GM12892 (cell line): ENCODE results near the gene EMP2.
"Not testable (repeated sequence)": the region's sequence is repeated elsewhere in the genome, so short reads cannot be mapped to it uniquely, and the experiment has no call there.

Source experiments
- DNase-seq: peaks from one replicate; pipeline ENCODE4 v3.0.0; 2011; ENCODE audit not compliant: insufficient read length
- FAIRE-seq: peaks from 2 replicates; lab custom pipeline; 2011; peaks lifted over from hg19 to GRCh38; lab: Jason Lieb, UNC
- POLR2A ChIP-seq: IDR thresholded peaks from 2 replicates; pipeline ENCODE4 v1.6.1; 2011; ENCODE audit warnings: low read depth, low read length, control low read depth
- POLR2AphosphoS5 ChIP-seq: IDR thresholded peaks from 2 replicates; pipeline ENCODE4 v1.6.1; 2011; ENCODE audit warnings: low read depth, low read length, control low read depth
- TAF1 ChIP-seq: IDR thresholded peaks from 2 replicates; pipeline ENCODE4 v1.6.1; 2011; ENCODE audit warnings: low read depth, mild to moderate bottlenecking, control low read depth, low read length, borderline replicate concordance

The EMP2 gene

DNA sequence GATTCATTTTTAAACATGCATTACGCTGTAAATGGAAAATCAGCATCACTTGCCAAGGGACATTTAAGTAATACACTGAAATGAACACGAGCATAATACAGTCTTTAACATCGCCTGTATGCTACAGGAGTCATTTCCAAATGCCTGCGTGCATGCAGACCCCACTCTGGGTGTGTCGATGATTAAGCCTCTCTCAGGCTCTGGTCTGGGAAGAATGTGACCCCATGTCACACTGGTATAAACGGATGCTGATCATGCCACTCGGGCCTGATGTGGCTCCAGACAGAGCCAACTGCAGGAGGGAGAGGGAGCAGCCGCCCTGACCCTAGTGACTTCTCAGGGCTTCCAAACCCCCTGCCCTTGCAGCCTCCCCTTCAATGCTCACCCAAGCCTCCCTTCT, 10.8 kb downstream of the EMP2 start:
- FAIRE-seq, result no peak
- TF ChIP-seq POLR2A (no peak), TAF1 (no peak), POLR2AphosphoS5 (no peak)
- DNase-seq, result no peak

DNA sequence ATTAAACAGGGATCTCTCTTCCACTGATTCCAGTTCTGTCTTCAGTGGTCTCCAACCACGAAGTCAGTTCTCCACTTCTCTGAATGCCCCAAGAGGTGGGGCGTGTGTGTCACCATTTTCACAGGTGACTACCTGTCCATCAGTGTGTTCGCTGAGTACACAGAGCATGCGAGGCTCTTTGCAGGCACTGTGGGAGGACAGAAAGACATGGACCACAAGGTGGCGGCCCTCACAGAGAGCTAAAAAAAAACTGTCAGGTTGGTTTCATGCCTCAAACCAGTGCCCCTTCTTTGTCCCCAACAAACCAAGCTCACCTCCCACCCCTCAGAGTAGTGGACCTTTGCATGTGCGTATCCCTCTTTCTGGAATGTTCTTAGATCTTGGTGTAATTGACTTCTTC, 13.8 kb downstream of the EMP2 start:
- DNase-seq (no peak), FAIRE-seq (no peak)

DNA sequence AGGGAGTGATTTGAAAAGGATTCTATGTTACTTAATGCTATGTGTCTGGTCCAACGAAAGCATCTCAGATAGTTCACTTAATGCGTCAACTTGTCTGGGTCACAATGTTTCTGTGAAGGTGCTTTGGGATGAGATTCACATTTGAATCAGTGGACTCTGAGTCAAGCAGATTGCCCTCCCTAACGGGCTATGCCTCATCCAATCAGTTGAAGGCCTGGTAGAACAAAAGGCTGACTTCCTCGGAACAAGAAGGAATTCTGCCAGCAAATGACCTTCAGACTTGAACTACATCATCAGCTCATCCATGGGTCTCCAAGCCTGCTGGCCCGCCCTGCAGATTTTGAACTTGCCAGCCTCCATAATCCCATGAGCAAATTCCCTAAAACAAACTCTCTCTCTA, 15.2 kb downstream of the EMP2 start:
- no peak for DNase-seq
- FAIRE-seq, result no peak
- TF ChIP-seq TAF1 (no peak), POLR2AphosphoS5 (no peak), POLR2A (no peak)

More for the DNA sequence above, 13.8 kb downstream of the EMP2 start:
- TF ChIP-seq POLR2AphosphoS5 (no peak), TAF1 (no peak), POLR2A (no peak)

DNA sequence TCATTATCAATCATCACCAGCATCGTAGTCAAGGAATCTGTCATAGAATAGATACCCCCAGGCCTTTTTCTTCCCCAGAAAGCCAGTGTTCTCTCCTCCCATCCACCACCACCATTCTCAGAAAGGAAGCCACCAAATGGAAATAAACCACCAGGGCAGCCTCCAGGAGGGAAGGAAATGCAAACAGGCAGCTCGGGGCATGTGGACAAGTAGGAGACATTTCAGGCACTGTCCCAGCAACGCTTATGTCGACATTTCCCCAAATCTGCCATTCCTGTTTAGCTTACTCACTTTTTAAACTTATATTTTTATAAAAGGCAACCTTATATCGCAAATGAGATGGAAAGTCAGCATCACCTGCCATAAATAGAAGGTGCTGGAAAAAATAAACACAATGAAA, 15.8 kb downstream of the EMP2 start:
- no peak for TF ChIP-seq POLR2AphosphoS5
- no peak for TF ChIP-seq TAF1
- TF ChIP-seq POLR2A, result no peak
- DNase-seq (no peak), FAIRE-seq (no peak)

GRCh38 chr16:10562361-10562899, 18.0 kb downstream of the EMP2 start:
- FAIRE-seq, result no peak
- DNase-seq, result no peak
- no peak for TF ChIP-seq POLR2A
- no peak for TF ChIP-seq TAF1
- TF ChIP-seq POLR2AphosphoS5, result no peak

DNA sequence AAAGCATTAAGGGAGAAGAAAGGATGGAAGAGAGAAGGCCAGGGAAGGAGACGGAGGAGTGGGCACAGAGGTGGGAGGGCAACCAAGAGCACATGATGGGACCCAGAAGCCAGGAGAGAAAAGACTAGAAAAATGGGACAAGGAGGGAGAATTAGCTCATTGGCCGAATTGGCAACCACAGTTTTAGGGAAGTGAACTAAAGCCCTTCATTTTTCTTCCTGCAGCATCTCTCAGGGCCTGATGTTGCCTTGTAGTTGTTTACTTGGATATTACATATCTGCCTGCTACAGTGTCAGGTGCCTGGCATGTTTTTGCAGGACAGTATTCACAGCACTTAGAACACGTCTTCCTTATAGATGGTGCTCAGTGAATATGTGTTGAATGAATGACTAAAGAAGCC, 19.0 kb downstream of the EMP2 start:
- no peak for DNase-seq
- TF ChIP-seq TAF1, result no peak
- no peak for FAIRE-seq

DNA sequence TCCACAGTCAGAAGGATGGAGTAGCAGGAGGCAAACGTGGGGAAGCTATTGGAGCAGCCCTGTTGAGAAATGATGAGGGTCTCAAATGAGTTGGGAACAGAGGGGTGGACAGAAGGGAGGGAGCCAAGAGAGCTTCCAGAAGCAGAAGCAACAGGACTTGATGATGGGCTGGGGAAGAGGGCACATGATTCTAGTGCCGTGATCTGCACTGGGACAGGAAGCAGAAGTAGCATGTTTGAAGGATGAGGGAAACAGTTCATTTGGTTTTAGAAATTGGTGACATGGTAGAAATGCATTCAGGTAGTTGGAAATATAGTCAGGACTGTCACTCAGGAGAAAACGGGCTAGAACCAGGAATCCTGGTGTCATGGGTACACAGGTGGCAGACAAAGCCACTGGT, 19.4 kb downstream of the EMP2 start:
- FAIRE-seq, result no peak
- no peak for TF ChIP-seq POLR2A
- TF ChIP-seq TAF1, result no peak
- TF ChIP-seq POLR2AphosphoS5, result no peak
- no peak for DNase-seq

- FAIRE-seq, DNase-seq: not testable (repeated sequence)
Observed at GRCh38 chr16:10559792-10560191, 20.6 kb downstream of the EMP2 start.

GRCh38 chr16:10558746-10559641, 21.4 kb downstream of the EMP2 start:
- TF ChIP-seq TAF1, result no peak
- TF ChIP-seq POLR2AphosphoS5, result no peak
- no peak for TF ChIP-seq POLR2A
- FAIRE-seq (no peak), DNase-seq (no peak)

GRCh38 chr16:10558305-10558704, 22.1 kb downstream of the EMP2 start:
- no peak for TF ChIP-seq POLR2A
- DNase-seq (no peak), FAIRE-seq (no peak)

DNA sequence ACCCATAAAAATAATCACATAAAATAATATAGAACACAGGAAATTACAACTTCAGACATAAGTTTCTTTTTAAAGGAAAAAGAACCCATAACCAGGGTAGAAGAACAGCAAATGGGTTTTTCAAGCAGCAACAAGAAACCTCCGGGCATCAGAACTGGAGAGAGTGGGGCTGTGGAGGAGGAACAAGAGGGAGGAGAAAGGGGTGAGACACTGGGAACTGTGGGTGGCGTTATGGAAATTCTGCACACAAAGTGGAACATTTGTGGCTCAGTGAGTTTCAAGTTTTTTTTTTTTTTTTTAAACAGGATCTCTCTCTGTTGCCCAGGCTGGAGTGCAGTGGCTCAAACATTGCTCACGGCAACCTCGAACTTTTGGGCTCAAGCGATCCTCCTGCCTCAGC, 22.6 kb downstream of the EMP2 start:
- FAIRE-seq, result no peak
- TF ChIP-seq TAF1, result no peak
- no peak for TF ChIP-seq POLR2A
- no peak for TF ChIP-seq POLR2AphosphoS5
- DNase-seq, result no peak

- no peak for DNase-seq
- TF ChIP-seq POLR2A (no peak), TAF1 (no peak), POLR2AphosphoS5 (no peak)
- no peak for FAIRE-seq
Observed at GRCh38 chr16:10556236-10556635, 24.2 kb downstream of the EMP2 start.

GRCh38 chr16:10554569-10554968, 25.8 kb downstream of the EMP2 start:
- TF ChIP-seq POLR2A (no peak), POLR2AphosphoS5 (no peak), TAF1 (no peak)
- FAIRE-seq, result no peak
- DNase-seq, result no peak
